Loucy (cell line): Measurements from ENCODE around the gene MYO5B.

Source experiments
- H2AFZ ChIP-seq: fragments of 200-600 bp; sonication (generic); 2 replicates; pipeline ENCODE4 v1.6.0; 2016; ENCODE audit warnings: antibody characterized with exemption, mild to moderate bottlenecking, low read length, moderate library complexity
- H3F3A ChIP-seq: fragments of 200-600 bp; 2 replicates; pipeline ENCODE4 v1.6.0; 2016; ENCODE audit warnings: antibody characterized with exemption, low read depth, mild to moderate bottlenecking
- H3K27me3 ChIP-seq: fragments of 200-600 bp; sonication (generic); 2 replicates; pipeline ENCODE4 v1.6.1; 2014; ENCODE audit warnings: low read length, mild to moderate bottlenecking; ENCODE audit not compliant: insufficient read depth, poor library complexity, severe bottlenecking
- H3K36me3 ChIP-seq: fragments of 200-600 bp; sonication (generic); 2 replicates; pipeline ENCODE4 v1.6.1; 2016; ENCODE audit warnings: low read length; ENCODE audit not compliant: insufficient read depth
- H3K4me1 ChIP-seq: fragments of 200-600 bp; sonication (generic); 2 replicates; pipeline ENCODE4 v1.5.1; 2014; ENCODE audit warnings: low read length, mild to moderate bottlenecking; ENCODE audit not compliant: insufficient read depth, poor library complexity, severe bottlenecking
- H3K4me2 ChIP-seq: fragments of 200-600 bp; sonication (generic); 2 replicates; pipeline ENCODE4 v1.6.0; 2014; ENCODE audit warnings: antibody characterized with exemption, low read length, low read depth, mild to moderate bottlenecking; ENCODE audit not compliant: poor library complexity, severe bottlenecking
- H3K4me3 ChIP-seq: fragments of 200-600 bp; sonication (generic); 2 replicates; pipeline ENCODE4 v1.5.1; 2014; ENCODE audit warnings: low read length, mild to moderate bottlenecking, mixed read lengths; ENCODE audit not compliant: poor library complexity, severe bottlenecking
- H3K79me2 ChIP-seq: fragments of 200-600 bp; sonication (generic); 2 replicates; pipeline ENCODE4 v1.6.1; 2014; ENCODE audit warnings: low read length; ENCODE audit not compliant: insufficient read depth
- H3K9ac ChIP-seq: fragments of 200-600 bp; sonication (generic); 2 replicates; pipeline ENCODE4 v1.6.0; 2014; ENCODE audit warnings: mild to moderate bottlenecking, low read depth, low read length, moderate library complexity; ENCODE audit not compliant: poor library complexity, severe bottlenecking
- H3K9me2 ChIP-seq: fragments of 200-600 bp; sonication (generic); replicated peaks from 2 replicates; pipeline ENCODE4 v1.6.1; 2016; ENCODE audit warnings: low read depth, low read length, mixed read lengths
- H3K9me3 ChIP-seq: fragments of 200-600 bp; sonication (generic); 2 replicates; pipeline ENCODE4 v1.6.1; 2014; ENCODE audit warnings: mild to moderate bottlenecking, antibody characterized with exemption, low read length, low read depth; ENCODE audit not compliant: insufficient read depth
- H4K20me1 ChIP-seq: fragments of 200-600 bp; sonication (generic); 2 replicates; pipeline ENCODE4 v1.6.0; 2014; ENCODE audit warnings: antibody characterized with exemption, low read length, mild to moderate bottlenecking; ENCODE audit not compliant: insufficient read depth, poor library complexity, severe bottlenecking
- EZH2phosphoT487 ChIP-seq: fragments of 200-600 bp; IDR thresholded peaks from 2 replicates; pipeline ENCODE4 v1.6.1; 2018; ENCODE audit warnings: antibody characterized with exemption, mild to moderate bottlenecking, moderate library complexity, borderline replicate concordance
- TF ChIP-seq, protein P1 (sequence below): fragments of 200-600 bp; sonication (generic); conservative IDR thresholded peaks from 2 replicates; pipeline ENCODE4 v1.5.1; 2014; ENCODE audit warnings: mild to moderate bottlenecking, antibody characterized with exemption, low read length

MYO5B gene

GRCh38 chr18:50057009-50057408 lies 137.9 kb downstream of the MYO5B start:
- H3K9me3 ChIP-seq: no peaks in the 10 kb centered on the region
- no peaks in the 10 kb centered on the region for H3K27me3 ChIP-seq
- no peak overlapping the region for H3K4me3 ChIP-seq
- no peak overlapping the region for H2AFZ ChIP-seq
- TF ChIP-seq, protein P1, sequence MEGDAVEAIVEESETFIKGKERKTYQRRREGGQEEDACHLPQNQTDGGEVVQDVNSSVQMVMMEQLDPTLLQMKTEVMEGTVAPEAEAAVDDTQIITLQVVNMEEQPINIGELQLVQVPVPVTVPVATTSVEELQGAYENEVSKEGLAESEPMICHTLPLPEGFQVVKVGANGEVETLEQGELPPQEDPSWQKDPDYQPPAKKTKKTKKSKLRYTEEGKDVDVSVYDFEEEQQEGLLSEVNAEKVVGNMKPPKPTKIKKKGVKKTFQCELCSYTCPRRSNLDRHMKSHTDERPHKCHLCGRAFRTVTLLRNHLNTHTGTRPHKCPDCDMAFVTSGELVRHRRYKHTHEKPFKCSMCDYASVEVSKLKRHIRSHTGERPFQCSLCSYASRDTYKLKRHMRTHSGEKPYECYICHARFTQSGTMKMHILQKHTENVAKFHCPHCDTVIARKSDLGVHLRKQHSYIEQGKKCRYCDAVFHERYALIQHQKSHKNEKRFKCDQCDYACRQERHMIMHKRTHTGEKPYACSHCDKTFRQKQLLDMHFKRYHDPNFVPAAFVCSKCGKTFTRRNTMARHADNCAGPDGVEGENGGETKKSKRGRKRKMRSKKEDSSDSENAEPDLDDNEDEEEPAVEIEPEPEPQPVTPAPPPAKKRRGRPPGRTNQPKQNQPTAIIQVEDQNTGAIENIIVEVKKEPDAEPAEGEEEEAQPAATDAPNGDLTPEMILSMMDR: no peak
- TF ChIP-seq EZH2phosphoT487: no peak
- H3K9ac ChIP-seq: no peak overlapping the region
- no peaks in the 10 kb centered on the region for H3K4me1 ChIP-seq
- H3F3A ChIP-seq: no peaks in the 10 kb centered on the region
- no peak overlapping the region for H3K4me2 ChIP-seq
- H3K9me2 ChIP-seq: no peaks in the 10 kb centered on the region
- H3K79me2 ChIP-seq: no peaks in the 10 kb centered on the region
- no peaks in the 10 kb centered on the region for H3K36me3 ChIP-seq
- H4K20me1 ChIP-seq: no peaks in the 10 kb centered on the region

DNA sequence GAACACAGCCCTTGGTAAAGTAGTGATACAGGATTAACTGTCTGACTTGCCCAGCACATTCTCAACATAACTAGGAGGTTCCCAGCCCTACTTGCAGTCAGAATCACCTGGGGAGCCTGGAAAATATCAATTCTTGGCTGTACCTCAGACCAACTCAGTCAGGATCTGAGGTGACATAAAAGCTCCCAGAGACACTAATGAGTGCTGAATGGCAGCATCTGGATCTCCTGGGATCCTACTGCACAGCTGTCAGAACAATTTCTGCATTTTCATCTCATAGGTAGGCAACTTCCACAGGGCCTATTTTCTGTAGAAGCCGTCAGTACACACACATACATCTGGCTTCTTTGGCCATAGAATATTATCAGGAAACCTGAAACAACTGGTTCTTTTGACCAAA lies 138.8 kb downstream of the MYO5B start:
- no peaks in the 10 kb centered on the region for H3K4me1 ChIP-seq
- H3K36me3 ChIP-seq: no peaks in the 10 kb centered on the region
- H2AFZ ChIP-seq: no peak overlapping the region
- H3K4me3 ChIP-seq: no peak overlapping the region
- no peaks in the 10 kb centered on the region for H4K20me1 ChIP-seq
- H3K9ac ChIP-seq: no peak overlapping the region
- no peaks in the 10 kb centered on the region for H3K9me2 ChIP-seq
- H3F3A ChIP-seq: no peaks in the 10 kb centered on the region
- no peak overlapping the region for H3K4me2 ChIP-seq
- H3K9me3 ChIP-seq: no peaks in the 10 kb centered on the region
- no peaks in the 10 kb centered on the region for H3K79me2 ChIP-seq
- no peaks in the 10 kb centered on the region for H3K27me3 ChIP-seq
- TF ChIP-seq EZH2phosphoT487: no peak
- TF ChIP-seq, protein P1: no peak

DNA sequence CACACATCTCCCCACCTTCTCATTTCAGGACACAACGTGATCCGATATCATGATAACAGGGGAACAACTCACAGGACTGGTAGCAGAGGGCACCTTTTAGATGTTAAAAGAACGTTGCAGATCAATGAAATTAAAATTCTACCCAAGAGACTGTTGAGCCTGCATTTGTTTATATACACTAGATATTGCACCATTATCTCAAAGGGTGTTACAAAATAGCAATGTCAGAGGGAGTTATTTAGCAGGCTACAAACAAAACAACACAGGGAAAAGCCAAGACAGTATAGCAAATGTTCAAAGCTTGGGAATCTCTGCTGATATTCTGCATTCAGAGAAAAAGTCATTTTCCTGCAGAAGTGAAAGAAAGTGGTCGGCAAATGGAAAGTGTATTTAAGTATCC lies 139.5 kb downstream of the MYO5B start:
- H3K9me3 ChIP-seq: no peaks in the 10 kb centered on the region
- no peak overlapping the region for H2AFZ ChIP-seq
- H3K79me2 ChIP-seq: no peaks in the 10 kb centered on the region
- H4K20me1 ChIP-seq: no peaks in the 10 kb centered on the region
- H3K4me3 ChIP-seq: no peak overlapping the region
- no peak for TF ChIP-seq EZH2phosphoT487
- TF ChIP-seq, protein P1: no peak
- no peaks in the 10 kb centered on the region for H3K4me1 ChIP-seq
- no peaks in the 10 kb centered on the region for H3K36me3 ChIP-seq
- H3K4me2 ChIP-seq: no peak overlapping the region
- H3K9ac ChIP-seq: no peak overlapping the region
- H3F3A ChIP-seq: no peaks in the 10 kb centered on the region
- no peaks in the 10 kb centered on the region for H3K27me3 ChIP-seq
- H3K9me2 ChIP-seq: no peaks in the 10 kb centered on the region
